MCF 10A (cell line): ENCODE data around the gene PSPC1. TPM values are rescaled to one million over a fixed set of nuclear protein-coding genes. Genes with fewer than 3 reads are reported as not detected.
"Not testable (repeated sequence)": the region's sequence is repeated elsewhere in the genome, so short reads cannot be mapped to it uniquely, and the experiment has no call there.

ENCODE experiments used
- BruUV-seq: library from RNA; stranded (reverse); fragments of 400-500 nt; replicated peaks from 2 replicates; lab custom pipeline; 2021; lab: Mats Ljungman, UMichigan
- CTCF ChIA-PET: fragments of 300-600 bp; sonication (Branson Sonifier 250); formaldehyde crosslinking; extraction: SDS; loops from one replicate; lab custom pipeline; 2021; ENCODE audit warnings: antibody characterized with exemption, inconsistent platforms; lab: Yijun Ruan, JAX
- POLR2A ChIA-PET: fragments of 300-600, 350-650 bp; sonication (Branson Sonifier 250); formaldehyde crosslinking; extraction: SDS; loops from one replicate; lab custom pipeline; 2020; ENCODE audit warnings: antibody characterized with exemption, inconsistent platforms; lab: Yijun Ruan, JAX
- DNase-seq: peaks from one replicate; pipeline ENCODE4 v3.0.0-alpha.2; 2018; ENCODE audit not compliant: unreplicated experiment
- H3K27ac Mint-ChIP-seq: one replicate; pipeline ENCODE4 v1.8.0; 2022; ENCODE audit warnings: mild to moderate bottlenecking, low read depth, mixed read lengths; ENCODE audit not compliant: unreplicated experiment
- H3K27me3 Mint-ChIP-seq: one replicate; pipeline ENCODE4 v1.8.0; 2022; ENCODE audit warnings: mixed read lengths; ENCODE audit not compliant: insufficient read depth, unreplicated experiment
- H3K36me3 Mint-ChIP-seq: one replicate; pipeline ENCODE4 v1.8.0; 2022; ENCODE audit warnings: mild to moderate bottlenecking, moderate library complexity, mixed read lengths; ENCODE audit not compliant: insufficient read depth, unreplicated experiment
- H3K4me1 Mint-ChIP-seq: one replicate; pipeline ENCODE4 v1.8.0; 2022; ENCODE audit warnings: mixed read lengths; ENCODE audit not compliant: insufficient read depth, unreplicated experiment
- H3K4me3 Mint-ChIP-seq: one replicate; pipeline ENCODE4 v1.8.0; 2022; ENCODE audit warnings: mild to moderate bottlenecking, moderate library complexity, mixed read lengths; ENCODE audit not compliant: unreplicated experiment
- H3K9me3 Mint-ChIP-seq: one replicate; pipeline ENCODE4 v1.8.0; 2022; ENCODE audit warnings: mixed read lengths; ENCODE audit not compliant: unreplicated experiment
- intact Hi-C: fragments of 100-400 bp; cut with micrococcal nuclease; formaldehyde crosslinking; loops from 2 replicates; pipeline ENCODE4 v1.14.1; 2022
- total RNA-seq: library from RNA; stranded (reverse); gene quantifications from 2 replicates; pipeline ENCODE4 v1.2.3, GENCODE V29; 2022
- TF ChIP-seq, protein P1 (sequence below): fragments of 200-600 bp; IDR thresholded peaks from one replicate; pipeline ENCODE4 v1.8.0; 2022; ENCODE audit warnings: antibody characterized with exemption, mild to moderate bottlenecking; ENCODE audit not compliant: unreplicated experiment

Gene PSPC1
- total RNA-seq, 1 experiment from 2014 or later = 43.6 TPM

DNA sequence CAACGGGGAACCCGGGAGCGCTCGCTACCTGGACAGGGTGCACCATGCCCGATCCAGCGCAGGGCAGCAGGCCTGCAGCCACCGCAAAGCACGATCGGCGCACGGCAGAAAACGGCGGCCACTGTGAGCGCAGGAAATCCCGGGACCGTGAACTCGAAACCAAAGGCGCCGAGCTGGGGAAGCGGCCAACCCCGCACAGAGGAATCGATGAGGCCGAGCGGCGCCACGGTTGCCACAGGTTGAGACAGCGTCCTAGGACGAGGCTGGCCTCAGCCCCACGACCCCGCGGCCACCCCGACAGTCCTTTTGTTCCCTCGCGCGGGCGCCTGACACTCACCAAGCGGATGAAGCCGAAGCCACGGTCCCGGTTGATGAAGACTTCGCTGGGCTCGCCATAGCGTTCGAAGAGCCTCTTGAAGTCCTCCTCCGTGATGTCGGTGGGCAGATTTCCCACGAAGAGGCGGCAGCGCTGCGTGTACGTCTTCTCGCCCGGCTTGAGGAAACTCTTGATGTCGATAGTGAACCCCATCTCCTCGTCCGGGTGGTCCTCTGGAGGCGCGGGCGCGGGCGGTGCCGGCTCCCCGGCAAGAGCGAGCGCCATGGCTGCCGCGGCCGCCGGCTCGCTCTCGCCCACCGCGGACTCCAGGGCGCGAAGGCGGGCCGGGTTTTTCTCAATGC is 557 bp downstream of the PSPC1 start:
- POLR2A ChIA-PET = interaction anchor here (0.6 to 3.0 kb wide), 16 partner anchors 8 to 203 kb away, joined by 3 to 13 read pairs (median 6); partner anchors contain the start of genes MPHOSPH8 and ZMYM5
- H3K4me3 Mint-ChIP-seq = peak overlapping the region; percentile 89
- CTCF ChIA-PET = interaction anchor here (1.1 kb wide), 1 partner anchor 17 kb away, joined by 4 read pairs; no protein-coding TSS in a partner anchor
- no peaks in the 10 kb centered on the region for H3K9me3 Mint-ChIP-seq
- H3K27ac Mint-ChIP-seq = peak overlapping the region; percentile 87
- peak; percentile 52 for DNase-seq
- BruUV-seq = TSS peak; percentile 90
- H3K36me3 Mint-ChIP-seq = peaks cover 12% of the 10 kb centered on the region
- TF ChIP-seq, protein P1, sequence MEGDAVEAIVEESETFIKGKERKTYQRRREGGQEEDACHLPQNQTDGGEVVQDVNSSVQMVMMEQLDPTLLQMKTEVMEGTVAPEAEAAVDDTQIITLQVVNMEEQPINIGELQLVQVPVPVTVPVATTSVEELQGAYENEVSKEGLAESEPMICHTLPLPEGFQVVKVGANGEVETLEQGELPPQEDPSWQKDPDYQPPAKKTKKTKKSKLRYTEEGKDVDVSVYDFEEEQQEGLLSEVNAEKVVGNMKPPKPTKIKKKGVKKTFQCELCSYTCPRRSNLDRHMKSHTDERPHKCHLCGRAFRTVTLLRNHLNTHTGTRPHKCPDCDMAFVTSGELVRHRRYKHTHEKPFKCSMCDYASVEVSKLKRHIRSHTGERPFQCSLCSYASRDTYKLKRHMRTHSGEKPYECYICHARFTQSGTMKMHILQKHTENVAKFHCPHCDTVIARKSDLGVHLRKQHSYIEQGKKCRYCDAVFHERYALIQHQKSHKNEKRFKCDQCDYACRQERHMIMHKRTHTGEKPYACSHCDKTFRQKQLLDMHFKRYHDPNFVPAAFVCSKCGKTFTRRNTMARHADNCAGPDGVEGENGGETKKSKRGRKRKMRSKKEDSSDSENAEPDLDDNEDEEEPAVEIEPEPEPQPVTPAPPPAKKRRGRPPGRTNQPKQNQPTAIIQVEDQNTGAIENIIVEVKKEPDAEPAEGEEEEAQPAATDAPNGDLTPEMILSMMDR = no peak
- H3K4me1 Mint-ChIP-seq = peaks cover 13% of the 10 kb centered on the region
- intact Hi-C loops = loop anchor here (2.0 kb wide), 1 partner anchor 81 kb away; the partner anchor contains the start of gene ZMYM5
- H3K27me3 Mint-ChIP-seq = no peaks in the 10 kb centered on the region

DNA sequence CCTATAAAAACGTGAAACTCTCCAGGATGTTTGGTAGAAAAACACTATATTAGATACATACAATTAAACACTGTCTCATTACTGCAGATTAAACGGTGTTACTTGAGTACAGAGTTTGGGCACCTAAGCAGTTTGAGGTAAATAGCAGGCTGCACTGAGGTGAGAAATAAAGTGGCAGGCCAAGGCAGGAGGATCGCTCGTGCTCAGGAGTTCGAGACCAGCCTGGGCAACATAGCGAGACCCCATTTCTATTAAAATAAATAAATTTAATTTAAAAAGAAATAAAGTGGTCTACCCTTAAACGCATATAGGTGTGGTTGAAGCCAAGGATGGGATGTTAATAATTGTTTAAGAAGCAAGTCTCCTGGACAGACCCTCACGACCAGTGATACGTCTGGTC is 1.2 kb downstream of the PSPC1 start:
- peaks cover 12% of the 10 kb centered on the region for H3K36me3 Mint-ChIP-seq
- ChIA-PET POLR2A (interaction anchor here (0.6 to 3.0 kb wide), 10 partner anchors 9 to 204 kb away, joined by 3 to 10 read pairs (median 6); partner anchors contain the start of genes MPHOSPH8 and ZMYM5), CTCF (interaction anchor here (0.6 to 1.1 kb wide), 4 partner anchors 14 to 180 kb away, joined by 3 to 4 read pairs (median 4); no protein-coding TSS in a partner anchor)

DNA sequence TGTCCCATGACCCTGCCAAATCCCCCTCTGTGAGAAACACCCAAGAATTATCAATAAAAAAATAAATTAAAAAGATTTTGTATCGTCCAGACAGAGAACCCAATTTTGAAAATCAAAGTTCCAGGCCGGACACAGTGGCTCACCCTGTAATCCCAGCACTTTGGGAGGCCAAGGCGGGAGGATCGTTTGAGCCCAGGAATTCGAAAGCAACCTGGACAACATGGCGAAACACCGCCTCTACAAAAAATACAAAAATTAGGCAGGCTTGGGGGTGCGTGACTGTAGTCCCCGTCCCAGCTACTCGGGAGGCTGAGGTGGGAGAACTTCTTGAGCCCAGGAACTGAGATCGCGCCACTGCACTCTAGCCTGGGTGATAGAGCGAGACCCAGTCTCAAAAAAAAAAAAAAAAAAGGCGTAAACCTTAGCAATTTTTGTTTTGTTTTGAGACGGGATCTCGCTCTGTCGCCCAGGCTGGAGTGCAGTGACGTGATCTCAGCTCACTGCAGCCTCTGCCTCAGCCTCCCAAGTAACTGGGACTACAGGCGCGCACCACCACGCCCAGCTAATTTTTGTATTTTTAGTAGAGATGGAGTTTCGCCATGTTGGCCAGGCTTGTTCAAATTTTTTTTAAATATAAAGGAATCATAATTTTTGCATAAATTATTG is 1.9 kb downstream of the PSPC1 start:
- intact Hi-C loops, H3K9me3 Mint-ChIP-seq, H3K27me3 Mint-ChIP-seq, H3K27ac Mint-ChIP-seq, DNase-seq, BruUV-seq: not testable (repeated sequence)
- ChIA-PET CTCF (interaction anchor here (0.6 to 1.1 kb wide), 3 partner anchors 13 to 180 kb away, joined by 3 to 4 read pairs (median 4); no protein-coding TSS in a partner anchor), POLR2A (interaction anchor here (0.9 to 3.0 kb wide), 6 partner anchors 9 to 179 kb away, joined by 5 to 9 read pairs (median 8); partner anchors contain the start of genes MPHOSPH8 and ZMYM5)
- H3K4me1 Mint-ChIP-seq = peaks cover 16% of the 10 kb centered on the region
- peak overlapping the region; percentile 89 for H3K4me3 Mint-ChIP-seq
- peaks cover 18% of the 10 kb centered on the region for H3K36me3 Mint-ChIP-seq

More for the DNA sequence above, 1.2 kb downstream of the PSPC1 start:
- no peak for DNase-seq
- no TSS peak for BruUV-seq
- peaks cover 13% of the 10 kb centered on the region for H3K4me1 Mint-ChIP-seq
- TF ChIP-seq, protein P1 = no peak
- intact Hi-C loops = no loop called here
- H3K27ac Mint-ChIP-seq = peak overlapping the region; percentile 87
- no peaks in the 10 kb centered on the region for H3K27me3 Mint-ChIP-seq
- no peaks in the 10 kb centered on the region for H3K9me3 Mint-ChIP-seq
- H3K4me3 Mint-ChIP-seq = peak overlapping the region; percentile 89

DNA sequence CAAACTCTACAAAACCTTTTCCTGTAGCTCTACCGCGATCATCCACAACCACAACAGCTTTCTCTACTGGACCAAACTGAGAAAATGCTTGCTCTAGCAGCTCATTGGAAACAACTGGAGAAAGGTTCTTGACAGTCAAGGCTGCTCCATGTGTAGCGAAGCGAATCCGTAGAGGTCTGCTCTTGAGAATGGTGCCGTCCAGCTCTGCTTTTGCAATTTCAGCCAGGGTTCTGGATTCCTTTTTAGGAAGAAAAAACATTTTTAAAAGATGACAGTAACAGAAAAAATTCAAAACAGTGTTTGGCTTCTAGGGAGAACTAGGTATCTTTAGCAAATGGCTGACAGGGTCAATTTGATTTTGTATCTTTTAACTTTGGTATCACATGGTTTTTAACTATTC is 10.4 kb downstream of the PSPC1 start:
- CTCF ChIA-PET = interaction anchor here (0.8 kb wide), 1 partner anchor 93 kb away, joined by 3 read pairs; no protein-coding TSS in a partner anchor

More for the DNA sequence above, 10.4 kb downstream of the PSPC1 start:
- Mint-ChIP-seq H3K27me3 (no peaks in the 10 kb centered on the region), H3K27ac (no peak overlapping the region), H3K9me3 (no peaks in the 10 kb centered on the region), H3K4me3 (no peak overlapping the region), H3K36me3 (peaks cover 58% of the 10 kb centered on the region), H3K4me1 (peaks cover 11% of the 10 kb centered on the region)
- no peak for DNase-seq
- POLR2A ChIA-PET = interaction anchor here (0.6 to 2.1 kb wide), 5 partner anchors 9 to 72 kb away, joined by 3 to 9 read pairs (median 3); no protein-coding TSS in a partner anchor
- TF ChIP-seq, protein P1 = no peak
- no TSS peak for BruUV-seq
- intact Hi-C loops = no loop called here
